HCT116 (cell line): Measurements from ENCODE around the gene PTCSC3. TPM values are rescaled to one million over a fixed set of nuclear protein-coding genes. Genes with fewer than 3 reads are reported as not detected.

Experiments
- ATAC-seq: fragments of 200-7000 bp; cut with Tn5 transposase; 2 replicates; pipeline ENCODE4 v1.9.1; 2020; ENCODE audit warnings: mild to moderate bottlenecking, moderate library complexity
- BruUV-seq: library from RNA; stranded (reverse); fragments of 400-500 nt; replicated peaks from 2 replicates; lab custom pipeline; 2021; lab: Mats Ljungman, UMichigan
- CTCF ChIA-PET: fragments of 300-600 bp; sonication (Branson Sonifier 250); formaldehyde crosslinking; loops from one replicate; lab custom pipeline; 2021; ENCODE audit warnings: antibody characterized with exemption; lab: Charles Lee
- POLR2A ChIA-PET: fragments of 300-600, 350-600 bp; sonication (Branson Sonifier 250); formaldehyde crosslinking; loops from one replicate; lab custom pipeline; 2021; ENCODE audit warnings: antibody characterized with exemption; lab: Charles Lee
- RAD21 ChIA-PET, 2 experiments: fragments of 300-600 bp; sonication (Branson Sonifier 250); formaldehyde crosslinking; loops; one replicate each; lab custom pipeline; 2023; ENCODE audit warnings: low total read pairs in 2 of 2; ENCODE audit not compliant: uncharacterized antibody in 2 of 2, unreplicated experiment in 2 of 2, low non-redundant PET in 1 of 2; lab: Charles Lee
- DNase-seq: peaks from one replicate; pipeline ENCODE4 v3.0.0-alpha.2; 2010; ENCODE audit warnings: low read depth, low spot score
- H2AFZ ChIP-seq: fragments of 200-600 bp; shearing (Covaris generic), sonication (generic); 2 replicates; pipeline ENCODE4 v1.6.1; 2017; ENCODE audit warnings: low read depth, mixed run types, mixed read lengths, antibody characterized with exemption, low read length; ENCODE audit not compliant: poor library complexity, severe bottlenecking
- H3K27ac ChIP-seq: 2 replicates; pipeline ENCODE4 v1.5.1; 2012; ENCODE audit warnings: low read depth, low read length
- H3K27me3 ChIP-seq: fragments of 200-600 bp; sonication (generic); 2 replicates; pipeline ENCODE4 v1.6.1; 2016; ENCODE audit warnings: mixed run types, low read length, mixed read lengths; ENCODE audit not compliant: insufficient read depth
- H3K36me3 ChIP-seq, 2 experiments: fragments of 200-500 bp in 1 of 2; fragments of 200-600 bp in 1 of 2; sonication (Bioruptor generic) in 1 of 2; sonication (generic) in 1 of 2; 2 replicates each; pipeline versions ENCODE4 v1.5.1 to v1.6.1; 2014 to 2016; ENCODE audit warnings: low read length in 2 of 2, inconsistent platforms in 1 of 2, mixed read lengths in 1 of 2, mixed run types in 1 of 2; ENCODE audit not compliant: insufficient read depth in 2 of 2, control insufficient read depth in 1 of 2
- H3K4me1 ChIP-seq, 2 experiments: fragments of 200-600 bp in 1 of 2; sonication (generic) in 1 of 2; 2 replicates each; pipeline versions ENCODE4 v1.5.1 to v1.6.1; 2012 to 2017; ENCODE audit warnings: low read length in 2 of 2, inconsistent platforms in 1 of 2, mild to moderate bottlenecking in 1 of 2, mixed read lengths in 1 of 2, mixed run types in 1 of 2, moderate library complexity in 1 of 2; ENCODE audit not compliant: insufficient read depth in 2 of 2, control insufficient read depth in 1 of 2
- H3K4me2 ChIP-seq: fragments of 200-600 bp; sonication (generic); 2 replicates; pipeline ENCODE4 v1.6.1; 2017; ENCODE audit warnings: mixed run types, low read length, mixed read lengths
- H3K4me3 ChIP-seq, 2 experiments: fragments of 200-600 bp in 1 of 2; sonication (generic) in 1 of 2; replicated peaks in 1 of 2; 2 replicates each; pipeline ENCODE4 v1.5.1; 2011 to 2016; ENCODE audit warnings: low read length in 2 of 2, control low read depth in 1 of 2, low read depth in 1 of 2, mild to moderate bottlenecking in 1 of 2, mixed read lengths in 1 of 2, mixed run types in 1 of 2
- H3K79me2 ChIP-seq: fragments of 200-600 bp; sonication (generic); 2 replicates; pipeline ENCODE4 v1.6.1; 2017; ENCODE audit warnings: mild to moderate bottlenecking, mixed run types, low read length, moderate library complexity, mixed read lengths; ENCODE audit not compliant: insufficient read depth
- H3K9ac ChIP-seq: fragments of 200-600 bp; sonication (generic); 2 replicates; pipeline ENCODE4 v1.6.1; 2016; ENCODE audit warnings: low read length, mixed read lengths
- H3K9me2 ChIP-seq: fragments of 200-600 bp; sonication (generic), shearing (Covaris generic); 2 replicates; pipeline ENCODE4 v1.6.1; 2017; ENCODE audit warnings: mixed run types, mild to moderate bottlenecking, moderate library complexity; ENCODE audit not compliant: insufficient read depth
- H3K9me3 ChIP-seq, 2 experiments: fragments of 200-500 bp in 1 of 2; fragments of 200-600 bp in 1 of 2; sonication (Bioruptor generic) in 1 of 2; sonication (generic) in 1 of 2; 2 replicates each; pipeline ENCODE4 v1.6.1; 2014 to 2017; ENCODE audit warnings: low read length in 2 of 2, mixed read lengths in 2 of 2, inconsistent platforms in 1 of 2, low read depth in 1 of 2, mild to moderate bottlenecking in 1 of 2, mixed run types in 1 of 2, moderate library complexity in 1 of 2; ENCODE audit not compliant: control insufficient read depth in 1 of 2, insufficient read depth in 1 of 2
- H4K20me1 ChIP-seq: fragments of 200-600 bp; sonication (generic), shearing (Covaris generic); 2 replicates; pipeline ENCODE4 v1.6.1; 2017; ENCODE audit warnings: mixed run types, mild to moderate bottlenecking, moderate library complexity; ENCODE audit not compliant: insufficient read depth
- ATF3 ChIP-seq: IDR thresholded peaks from 2 replicates; pipeline ENCODE4 v1.6.1; 2012
- CBX3 ChIP-seq: IDR thresholded peaks from 2 replicates; pipeline ENCODE4 v1.6.1; 2012; ENCODE audit warnings: low read depth
- CEBPB ChIP-seq: IDR thresholded peaks from 2 replicates; pipeline ENCODE4 v1.6.1; 2012; ENCODE audit warnings: low read depth
- CTCF ChIP-seq, 3 experiments: fragments of 200-600 bp in 1 of 3; sonication (generic) in 1 of 3; IDR thresholded peaks in 2 of 3; conservative IDR thresholded peaks in 1 of 3; 2 replicates each; pipeline ENCODE4 v1.5.1; 2012 to 2017; ENCODE audit warnings: low read depth in 2 of 3, low read length in 2 of 3, antibody characterized with exemption in 1 of 3, borderline replicate concordance in 1 of 3, control low read depth in 1 of 3, mild to moderate bottlenecking in 1 of 3, mixed read lengths in 1 of 3, mixed run types in 1 of 3, moderate library complexity in 1 of 3; ENCODE audit not compliant: insufficient read depth in 1 of 3
- EGR1 ChIP-seq: IDR thresholded peaks from 2 replicates; pipeline ENCODE4 v1.6.1; 2012; ENCODE audit warnings: low read depth
- ELF1 ChIP-seq: IDR thresholded peaks from 2 replicates; pipeline ENCODE4 v1.6.1; 2012; ENCODE audit warnings: low read depth, borderline replicate concordance
- FOSL1 ChIP-seq: IDR thresholded peaks from 2 replicates; pipeline ENCODE4 v1.6.1; 2012; ENCODE audit warnings: low read depth
- JUND ChIP-seq: IDR thresholded peaks from 2 replicates; pipeline ENCODE4 v1.6.1; 2012
- MAX ChIP-seq: IDR thresholded peaks from 2 replicates; pipeline ENCODE4 v1.6.1; 2012
- POLR2AphosphoS5 ChIP-seq: IDR thresholded peaks from 2 replicates; pipeline ENCODE4 v1.6.1; 2011; ENCODE audit warnings: mild to moderate bottlenecking, low read depth, low read length, moderate library complexity
- RAD21 ChIP-seq: IDR thresholded peaks from 2 replicates; pipeline ENCODE4 v1.6.1; 2012; ENCODE audit warnings: low read depth, mild to moderate bottlenecking
- REST ChIP-seq: IDR thresholded peaks from 2 replicates; pipeline ENCODE4 v1.6.1; 2012; ENCODE audit warnings: low read depth
- SIN3A ChIP-seq: IDR thresholded peaks from 2 replicates; pipeline ENCODE4 v1.6.1; 2012; ENCODE audit warnings: low read depth
- SP1 ChIP-seq: IDR thresholded peaks from 2 replicates; pipeline ENCODE4 v1.6.1; 2012; ENCODE audit warnings: low read depth
- SRF ChIP-seq: IDR thresholded peaks from 2 replicates; pipeline ENCODE4 v1.6.1; 2012; ENCODE audit warnings: low read depth
- YY1 ChIP-seq: IDR thresholded peaks from 2 replicates; pipeline ENCODE4 v1.6.1; 2011; ENCODE audit warnings: low read length, low read depth, moderate library complexity, mild to moderate bottlenecking; ENCODE audit not compliant: insufficient replicate concordance; ENCODE audit errors: extremely low read depth
- ZBTB33 ChIP-seq: IDR thresholded peaks from 2 replicates; pipeline ENCODE4 v1.6.1; 2011; ENCODE audit warnings: mild to moderate bottlenecking, low read length, moderate library complexity; ENCODE audit not compliant: insufficient replicate concordance; ENCODE audit errors: extremely low read depth
- ZFX ChIP-seq: fragments of 450-650 bp; IDR thresholded peaks from 2 replicates; pipeline ENCODE4 v1.6.1; 2017
- intact Hi-C: fragments of 100-400 bp; cut with micrococcal nuclease; formaldehyde crosslinking; loops from 2 replicates; pipeline ENCODE4 v1.10.0; 2022
- total RNA-seq: library from RNA; stranded (reverse); gene quantifications from one replicate; pipeline ENCODE4 v1.2.1, GENCODE V29; 2021; ENCODE audit not compliant: unreplicated experiment

PTCSC3 gene
- total RNA-seq, 1 experiment from 2014 or later = not detected

GRCh38 chr14:36222952-36223468 lies 46.5 kb upstream of the PTCSC3 start:
- Histone ChIP-seq H3K4me2 (no peak overlapping the region), H3K4me3 (no peak overlapping the region), H3K9ac (no peak overlapping the region), H3K27me3 (peaks cover 19% of the 10 kb centered on the region), H2AFZ (no peak overlapping the region), H3K9me2 (no peaks in the 10 kb centered on the region), H4K20me1 (no peaks in the 10 kb centered on the region), H3K9me3 (no peaks in the 10 kb centered on the region), H3K27ac (no peak overlapping the region), H3K4me1 (no peaks in the 10 kb centered on the region), H3K79me2 (no peaks in the 10 kb centered on the region), H3K36me3 (no peaks in the 10 kb centered on the region)
- no TSS peak for BruUV-seq
- DNase-seq = no peak
- ATAC-seq = no peak
- ChIA-PET CTCF (no interaction called here), RAD21 (no interaction called here), POLR2A (no interaction called here)
- no peak for TF ChIP-seq SIN3A
- no peak for TF ChIP-seq ZBTB33
- TF ChIP-seq CBX3 = no peak
- no peak for TF ChIP-seq SRF
- TF ChIP-seq CEBPB = no peak
- TF ChIP-seq FOSL1 = no peak
- no peak for TF ChIP-seq MAX
- no peak for TF ChIP-seq EGR1
- no peak for TF ChIP-seq RAD21
- no peak for TF ChIP-seq YY1
- TF ChIP-seq CTCF (IDR thresholded peaks at IDR 0.05 in 2 of 3, conservative IDR thresholded peaks at IDR 0.05 in 1 of 3; ENCODE audit: borderline replicate concordance in 1 of 3, insufficient read depth in 1 of 3, low read depth in 2 of 3, low read length in 2 of 3) = no peak
- no peak for TF ChIP-seq REST
- no peak for TF ChIP-seq ZFX
- TF ChIP-seq ELF1 = no peak
- TF ChIP-seq ATF3 = no peak
- TF ChIP-seq JUND = no peak
- no peak for TF ChIP-seq SP1
- TF ChIP-seq POLR2AphosphoS5 = no peak
- intact Hi-C loops = no loop called here
